HK-2 (cell line): Measurements from ENCODE around the gene SRRM5.
"Not testable (repeated sequence)": the region's sequence is repeated elsewhere in the genome, so short reads cannot be mapped to it uniquely, and the experiment has no call there.

Experiments used
- DNase-seq: peaks from one replicate; pipeline ENCODE4 v3.0.0-alpha.2; 2018; ENCODE audit not compliant: unreplicated experiment

Gene SRRM5, protein sequence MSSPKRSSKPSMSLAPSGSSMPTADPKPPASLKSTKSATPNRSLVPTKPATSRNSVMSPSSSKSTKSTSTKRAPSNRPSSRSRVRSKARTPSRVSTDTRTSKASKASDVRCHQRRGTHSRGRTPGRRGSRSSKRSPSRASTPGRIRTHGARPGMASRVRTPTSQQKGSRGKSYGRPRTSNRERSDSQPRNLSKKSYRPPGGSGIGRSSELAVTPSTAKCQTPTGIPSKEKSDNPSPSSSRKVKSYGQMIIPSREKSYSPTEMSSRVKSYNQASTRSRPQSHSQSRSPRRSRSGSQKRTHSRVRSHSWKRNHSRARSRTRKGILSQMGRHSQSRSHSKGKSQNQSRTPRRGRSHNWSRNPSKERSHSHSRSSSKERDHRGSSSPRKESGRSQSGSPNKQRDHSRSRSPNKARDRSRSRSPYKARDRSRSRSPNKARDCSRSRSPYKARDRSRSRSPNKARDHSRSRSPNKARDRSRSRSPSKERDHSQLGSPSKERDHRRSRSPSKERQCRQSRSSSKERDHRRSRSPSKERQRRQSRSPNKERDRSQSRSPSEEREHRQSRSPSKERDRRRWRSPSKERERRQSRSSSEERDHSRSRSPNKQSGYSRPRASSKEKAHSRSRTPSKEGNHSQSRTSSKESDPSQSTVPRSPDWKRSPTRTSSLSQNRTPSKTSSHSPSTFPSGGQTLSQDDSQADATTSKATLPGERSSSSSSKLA

DNA sequence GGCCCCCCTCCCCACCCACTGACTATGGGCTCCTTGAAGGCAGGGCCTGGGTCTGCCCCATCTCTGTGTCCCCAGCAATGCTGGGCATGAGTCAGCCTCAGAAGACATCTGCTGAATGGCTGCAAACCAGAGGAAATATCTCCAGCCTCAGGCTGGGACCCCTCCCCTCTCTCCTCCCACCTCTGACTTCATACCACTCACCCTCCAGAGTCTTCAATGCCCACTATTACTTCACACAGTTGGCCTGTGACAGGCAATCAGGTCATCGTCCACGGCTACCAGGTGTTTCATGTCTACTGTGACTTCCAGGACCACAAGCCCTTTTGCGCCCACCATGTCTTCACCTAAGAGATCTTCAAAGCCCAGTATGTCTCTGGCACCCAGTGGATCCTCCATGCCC, at the start of gene SRRM5:
Gene SRRM5 (plus strand): TSS at position 301 of the 400 bp plus-strand sequence. CDS start 34 bp downstream, at position 335.
- DNase-seq, result no peak

DNA sequence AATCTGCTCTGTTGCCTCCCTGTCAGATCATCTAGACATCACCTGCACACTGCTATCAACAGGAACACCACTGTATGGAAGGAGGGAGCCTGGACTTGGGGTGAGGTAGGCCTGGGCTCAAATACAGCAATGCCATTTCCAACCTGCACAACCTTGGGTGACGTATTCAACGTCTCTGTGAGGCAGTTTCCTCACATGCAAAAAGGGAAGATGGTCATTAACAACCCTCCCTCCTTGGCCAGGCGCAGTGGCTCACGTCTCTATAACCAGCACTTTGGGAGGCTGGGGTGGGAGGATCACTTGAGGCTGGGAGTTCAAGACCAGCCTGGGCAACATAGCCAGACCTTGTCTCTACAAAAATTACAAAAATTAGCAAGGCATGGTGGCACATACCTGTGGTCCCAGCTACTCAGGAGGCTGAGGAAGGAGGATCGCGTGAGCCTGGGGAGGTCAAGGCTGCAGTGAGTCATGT, 49.6 kb upstream of the SRRM5 start:
- no peak for DNase-seq

DNA sequence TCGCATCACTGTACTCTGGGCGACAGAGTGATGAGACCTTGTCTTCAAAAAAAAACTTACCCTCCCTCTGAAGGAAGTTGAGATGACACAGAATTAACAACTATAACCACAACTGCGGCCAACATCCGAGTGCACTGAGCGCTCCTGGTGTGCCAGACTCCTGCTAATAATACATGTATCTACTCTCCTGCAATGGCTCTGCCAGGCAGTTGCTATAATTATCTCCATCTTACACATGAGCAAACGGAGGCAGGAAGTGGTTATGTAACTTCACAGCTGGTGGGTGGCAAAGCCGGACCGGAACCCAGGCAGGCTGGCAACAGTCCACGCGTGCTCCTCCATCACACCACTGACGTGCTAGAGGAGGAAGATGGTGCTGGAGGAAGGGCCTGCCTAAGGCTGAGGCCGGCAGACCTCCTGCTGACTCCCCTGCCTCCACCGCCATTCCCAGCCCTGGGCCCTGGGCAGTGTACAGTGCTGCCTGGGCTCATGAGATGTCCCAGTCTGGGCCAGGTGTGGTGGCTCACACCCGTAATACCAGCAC, 49.1 kb upstream of the SRRM5 start:
- peak; percentile 88 for DNase-seq

DNA sequence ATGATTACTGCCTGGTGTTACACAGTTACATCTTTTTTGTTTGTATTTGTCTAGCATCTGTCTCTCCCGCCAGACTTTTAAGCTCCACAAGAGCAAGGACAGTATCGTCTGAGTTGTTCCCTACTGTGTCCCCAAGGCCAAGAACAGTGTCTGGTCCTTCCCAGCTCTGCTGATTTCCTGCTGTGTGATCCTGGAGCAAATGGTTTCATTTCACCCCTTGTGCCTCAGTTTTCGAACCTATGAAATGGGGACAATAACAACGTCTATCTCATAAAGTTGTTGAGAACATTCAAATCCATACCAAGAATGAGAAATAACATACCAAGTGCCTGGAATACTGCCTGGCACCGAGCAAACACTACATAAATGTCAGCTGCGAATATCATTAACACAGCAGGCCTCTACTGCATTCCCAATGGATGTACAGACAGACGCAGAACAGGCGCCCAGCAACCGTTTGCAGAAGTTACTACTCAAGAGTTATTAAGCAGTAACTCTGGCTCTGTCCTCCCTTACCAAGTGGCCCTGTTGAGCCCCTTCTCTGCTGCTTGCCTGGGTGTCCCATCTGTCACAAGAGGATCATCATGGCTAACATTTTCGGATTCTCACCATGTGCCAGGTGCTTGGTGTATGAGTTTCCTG, 48.0 kb upstream of the SRRM5 start:
- no peak for DNase-seq

DNA sequence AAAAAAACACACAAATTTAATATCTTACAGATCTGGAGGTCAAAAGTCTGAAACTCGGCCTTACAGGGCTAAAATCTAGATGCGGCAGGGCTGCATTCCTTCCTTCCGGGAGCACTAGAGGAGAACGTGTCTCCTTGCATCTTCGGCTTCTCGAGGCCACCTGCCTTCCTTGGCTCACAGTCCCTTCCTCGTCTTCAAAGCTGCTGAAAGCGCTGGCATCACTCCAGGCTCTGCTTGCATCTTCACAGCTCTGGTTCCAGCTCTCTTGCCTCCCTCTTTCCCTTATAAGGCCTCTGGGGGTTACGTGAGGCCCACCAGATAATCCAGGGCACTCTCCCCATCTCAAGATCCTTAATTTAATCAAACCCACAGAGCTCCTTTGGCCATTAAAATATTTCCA, 47.1 kb upstream of the SRRM5 start:
- no peak for DNase-seq

DNA sequence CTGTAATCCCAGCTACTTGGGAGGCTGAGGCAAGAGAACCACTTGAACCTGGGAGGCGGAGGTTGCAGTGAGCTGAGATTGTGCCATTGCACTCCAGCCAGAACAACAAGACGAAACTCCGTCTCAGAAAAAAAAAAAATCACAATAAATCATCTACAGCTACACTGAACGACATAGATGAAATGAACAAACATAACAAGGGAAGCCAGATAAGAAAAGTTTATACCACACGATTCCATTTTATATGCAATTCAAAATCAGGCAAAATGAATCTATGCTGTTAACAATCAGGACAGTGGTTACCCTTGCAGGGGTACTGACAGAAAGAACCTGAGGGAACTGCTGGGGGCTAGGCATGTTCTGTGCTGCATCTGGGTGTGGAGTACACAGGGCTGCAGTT, 42.2 kb upstream of the SRRM5 start:
- no peak for DNase-seq

DNA sequence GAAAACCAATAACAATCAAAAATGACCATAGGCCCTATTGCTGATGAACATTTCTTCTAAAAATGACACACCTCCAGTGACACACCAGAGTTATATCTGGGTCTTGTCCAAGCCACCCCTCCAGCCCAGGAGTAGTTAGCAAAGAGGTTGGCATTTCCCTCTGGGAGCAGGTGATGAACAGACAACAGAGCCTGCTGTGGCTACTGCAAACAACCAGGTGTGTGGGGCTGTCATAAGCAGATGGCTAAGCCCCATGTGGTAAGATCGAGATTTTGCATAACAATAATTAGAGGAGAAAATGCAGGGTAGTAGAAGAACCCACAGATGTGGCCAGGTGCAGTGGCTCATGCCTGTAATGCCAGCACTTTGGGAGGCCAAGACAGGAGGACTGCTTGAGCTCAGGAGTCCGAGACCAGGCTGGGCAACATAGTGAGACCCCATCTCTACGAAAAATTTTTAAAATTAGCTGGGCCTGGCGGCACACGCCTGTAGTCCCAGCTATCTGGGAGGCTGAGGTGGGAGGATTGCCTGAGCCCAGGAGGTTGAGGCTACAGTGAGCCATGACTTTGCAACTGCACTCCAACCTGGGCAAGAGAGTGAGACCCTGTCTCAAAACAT, 41.6 kb upstream of the SRRM5 start:
- no peak for DNase-seq

DNA sequence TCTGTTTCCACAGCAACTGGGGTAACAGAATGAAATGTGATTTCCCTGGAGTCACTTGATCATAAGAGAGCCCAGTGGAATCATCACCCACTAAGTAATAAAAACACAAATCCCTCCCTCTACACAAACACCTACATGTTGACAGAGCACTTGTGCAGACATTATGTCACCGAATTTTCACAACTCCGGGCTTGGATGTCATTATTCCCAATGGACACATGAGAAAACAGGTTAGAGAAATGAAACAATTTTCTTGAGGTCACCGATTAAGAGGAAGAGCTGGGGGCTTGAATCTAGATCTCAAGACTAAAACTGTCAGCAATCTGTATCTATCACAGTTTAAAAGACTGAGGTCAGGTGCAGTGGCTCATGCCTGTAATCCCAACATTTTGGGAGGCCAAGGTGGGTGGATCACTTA, 39.7 kb upstream of the SRRM5 start:
- no peak for DNase-seq

DNA sequence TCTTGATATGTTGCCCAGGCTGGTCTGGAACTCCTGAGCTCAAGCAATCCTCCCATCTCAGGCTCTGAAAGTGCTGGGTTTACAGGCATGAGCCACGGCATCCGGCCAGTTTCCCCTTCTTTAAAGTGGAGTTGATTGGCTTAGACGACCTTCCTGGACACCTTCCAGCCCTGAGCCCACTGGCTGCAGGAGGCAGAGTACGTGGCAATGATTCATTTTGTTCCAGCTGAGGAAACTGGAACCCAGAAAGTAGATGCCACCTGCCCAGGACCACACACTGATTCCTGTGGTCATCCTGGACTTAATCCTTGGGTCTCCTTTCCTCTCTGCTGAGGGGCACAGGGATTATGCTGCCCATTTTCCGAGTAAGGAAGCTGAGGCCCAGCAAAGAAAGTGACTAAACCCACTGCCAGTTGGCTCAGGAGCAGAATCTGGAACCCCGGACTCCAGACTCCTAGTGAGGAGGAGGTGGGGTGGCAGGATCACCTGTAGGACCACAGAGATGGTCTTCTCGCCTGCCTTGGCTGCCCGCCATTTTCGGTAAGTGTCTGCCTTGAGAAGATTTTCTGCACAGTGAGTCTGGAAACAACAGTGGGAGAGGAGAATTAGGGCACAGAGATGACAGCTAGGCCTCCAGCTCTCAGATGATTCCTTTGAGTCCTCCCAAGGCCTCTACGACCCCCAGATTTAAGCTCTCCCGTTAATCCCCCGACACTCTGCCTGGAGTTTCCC, 37.3 kb upstream of the SRRM5 start:
- peak; percentile 83 for DNase-seq

DNA sequence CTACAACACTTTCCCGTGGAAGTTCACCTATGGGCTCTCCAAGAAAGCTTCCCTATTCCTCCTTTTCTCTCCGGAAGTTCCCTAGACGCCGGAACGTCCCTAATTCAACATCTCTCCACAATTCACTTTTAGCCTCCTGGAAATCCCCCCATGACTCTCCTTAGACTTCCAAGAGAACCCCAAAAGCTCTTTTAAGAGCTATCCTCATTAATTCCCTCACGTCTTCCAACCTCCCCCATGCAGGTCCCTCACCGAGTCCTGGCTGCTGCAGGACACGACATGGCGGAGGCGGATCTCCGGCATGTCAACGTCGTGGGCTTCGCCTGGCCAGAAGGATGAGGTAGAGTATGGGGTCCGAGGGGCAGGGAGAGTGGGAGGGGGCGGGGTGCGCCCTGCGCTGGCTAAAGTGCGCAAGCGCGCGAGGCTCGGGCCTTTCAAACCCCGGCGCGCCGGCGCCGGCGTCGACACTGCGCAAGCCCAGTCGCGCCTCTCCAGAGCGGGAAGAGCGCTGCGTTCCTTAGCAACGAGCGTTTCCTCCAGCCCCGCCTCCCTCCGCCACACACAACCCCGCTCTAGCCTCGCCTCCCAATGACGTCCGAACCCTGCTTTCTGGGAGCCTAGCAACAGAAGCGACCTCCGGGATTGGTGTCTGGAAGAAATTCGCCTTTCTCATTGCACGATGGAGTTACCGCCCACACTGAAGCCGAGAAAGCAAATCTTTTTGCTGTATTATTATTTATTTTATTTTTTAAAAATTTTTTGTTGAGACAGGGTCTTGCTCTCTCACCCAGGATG, 36.5 kb upstream of the SRRM5 start, which contains the start of the genes PINLYP and XRCC1:
Gene PINLYP (plus strand): TSS at position 646 of the 795 bp plus-strand sequence. CDS start 1,391 bp downstream, outside the sequence.
Gene XRCC1 (minus strand): TSS at position 372 of the 795 bp plus-strand sequence. CDS start 69 bp downstream, at position 303.
- peak; percentile 95 for DNase-seq

DNA sequence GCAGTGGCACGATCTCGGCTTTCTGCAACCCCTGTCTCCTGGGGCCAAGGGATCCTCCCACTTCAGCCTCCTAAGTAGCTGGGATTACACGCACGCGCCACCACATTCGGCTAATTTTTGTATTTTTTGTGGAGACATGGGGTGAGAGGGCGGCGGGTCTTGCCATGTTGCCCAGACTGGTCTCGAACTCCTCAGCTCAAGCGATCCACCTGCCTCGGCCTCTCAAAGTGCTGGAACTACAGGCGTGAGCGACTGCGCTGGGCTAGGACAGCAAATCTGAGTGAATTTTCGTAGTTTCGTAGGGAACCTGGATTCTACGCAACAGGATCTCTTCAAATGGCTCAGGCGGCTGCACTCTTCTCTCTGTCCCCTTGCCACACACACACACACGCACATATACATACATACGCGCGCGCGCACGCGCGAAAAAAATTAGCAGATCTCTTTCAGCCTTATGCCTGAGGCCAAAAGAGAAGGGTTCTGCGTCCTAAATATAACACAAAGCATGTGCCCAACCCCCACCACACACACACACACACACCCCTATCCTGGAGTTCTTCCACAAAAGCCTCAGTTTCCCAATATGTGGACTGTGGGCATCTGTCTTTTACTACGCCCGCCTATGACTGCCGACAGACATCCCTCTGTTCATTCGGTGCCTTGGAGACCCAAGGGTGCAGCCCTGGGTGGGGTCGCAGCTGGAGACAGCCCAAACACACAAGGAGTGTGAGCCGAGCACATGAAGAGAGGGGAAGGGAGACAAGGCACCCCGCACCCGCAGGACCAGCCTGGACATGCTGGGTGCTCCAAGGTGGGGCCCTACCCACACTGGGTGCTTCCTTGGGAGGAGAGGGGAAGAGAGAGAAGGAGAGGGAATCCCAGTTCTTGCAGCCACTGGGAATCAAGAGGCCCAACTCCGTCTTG, 35.7 kb upstream of the SRRM5 start:
- DNase-seq, result no peak

DNA sequence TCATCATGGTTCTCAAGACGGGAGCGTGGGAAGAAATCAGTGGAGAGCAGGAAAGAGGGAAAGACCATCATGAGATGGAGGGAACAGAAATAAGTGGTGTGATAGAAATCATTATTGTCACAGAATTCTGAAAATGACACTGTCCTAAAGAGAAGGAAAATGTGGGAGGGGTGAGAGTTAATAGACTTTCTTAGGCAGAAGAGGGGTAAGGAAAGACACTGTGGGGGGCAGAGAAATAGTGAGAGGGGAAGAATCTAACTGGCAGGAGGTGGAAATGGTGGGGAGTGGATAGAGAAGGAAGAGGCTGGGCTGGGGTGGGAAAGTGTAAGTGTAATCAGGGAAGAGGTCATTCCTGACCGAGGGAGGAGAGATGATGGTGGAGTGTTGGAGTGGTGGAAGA, 33.1 kb upstream of the SRRM5 start:
- DNase-seq, result no peak

DNA sequence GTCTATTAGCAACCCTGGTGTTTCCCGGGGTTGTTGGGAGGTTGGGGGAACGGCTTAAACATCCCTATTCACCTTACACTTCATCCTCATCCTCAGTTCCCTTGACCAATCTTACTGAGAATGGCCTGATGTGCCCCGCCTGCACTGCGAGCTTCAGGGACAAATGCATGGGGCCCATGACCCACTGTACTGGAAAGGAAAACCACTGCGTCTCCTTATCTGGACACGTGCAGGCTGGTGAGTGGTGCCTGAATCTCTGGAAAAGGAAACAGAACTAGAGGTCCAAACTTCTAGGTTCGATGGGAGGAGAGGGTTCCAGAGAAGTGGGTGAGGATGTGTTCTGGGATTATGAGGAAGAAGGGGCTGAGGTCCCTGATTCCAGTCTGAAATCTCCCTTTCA, 30.4 kb upstream of the SRRM5 start:
- no peak for DNase-seq

DNA sequence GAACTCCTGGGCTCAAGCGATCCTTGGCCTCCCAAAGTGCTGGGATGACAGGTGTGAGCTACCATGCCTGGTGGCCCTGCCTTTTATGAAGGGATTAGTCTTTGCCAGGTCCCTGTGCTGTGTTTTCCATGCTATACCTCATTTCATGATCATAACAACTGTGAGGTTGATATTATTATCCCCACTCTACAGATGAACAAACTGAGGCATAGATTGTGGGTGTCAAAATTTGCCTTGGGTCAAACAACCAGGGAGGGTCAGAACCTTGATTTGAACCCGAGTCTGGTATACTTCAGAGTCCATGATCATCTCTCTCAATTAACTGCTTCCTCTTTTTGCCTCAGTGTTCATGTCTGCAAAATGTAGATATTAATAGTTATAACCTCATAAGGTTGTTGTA, 29.4 kb upstream of the SRRM5 start:
- no peak for DNase-seq

DNA sequence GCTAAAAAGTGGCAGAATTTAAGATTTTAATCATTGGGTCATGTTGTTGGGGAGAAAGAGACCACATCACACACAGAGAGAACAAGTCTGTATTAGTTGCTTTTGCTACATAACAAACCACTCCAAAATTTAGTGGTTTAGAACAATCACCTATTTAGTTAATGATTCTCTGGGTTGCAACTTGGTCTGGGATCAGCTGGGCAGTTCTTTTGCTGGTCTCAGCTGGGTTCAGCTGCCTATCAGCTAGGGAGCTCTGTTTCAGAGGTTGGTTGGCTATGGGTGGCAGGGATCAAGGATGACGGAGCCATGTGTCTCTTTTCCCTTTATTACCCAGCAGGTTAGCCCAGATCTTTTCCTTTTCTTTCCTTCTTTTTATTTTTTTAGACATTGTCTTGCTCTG, 27.4 kb upstream of the SRRM5 start:
- DNase-seq, result peak; percentile 32

DNA sequence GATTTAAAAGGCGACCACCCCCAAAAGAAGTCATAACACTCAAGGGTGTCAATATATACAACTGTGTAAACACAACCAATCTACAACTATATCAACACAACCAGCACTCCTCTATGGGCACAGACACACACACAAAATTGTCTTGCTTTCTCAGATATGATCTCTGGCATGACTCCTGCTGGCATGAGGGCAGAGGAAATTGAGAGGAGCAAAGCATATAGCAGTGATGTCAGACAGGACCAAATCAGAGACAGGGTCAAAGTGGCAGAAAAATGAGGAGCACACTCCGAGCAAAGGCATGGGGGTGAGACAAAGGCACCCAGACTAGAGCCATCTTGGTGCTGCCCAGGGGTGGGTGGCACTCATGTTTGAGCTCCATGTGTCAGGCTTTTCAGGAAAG, 25.5 kb upstream of the SRRM5 start:
- no peak for DNase-seq

DNA sequence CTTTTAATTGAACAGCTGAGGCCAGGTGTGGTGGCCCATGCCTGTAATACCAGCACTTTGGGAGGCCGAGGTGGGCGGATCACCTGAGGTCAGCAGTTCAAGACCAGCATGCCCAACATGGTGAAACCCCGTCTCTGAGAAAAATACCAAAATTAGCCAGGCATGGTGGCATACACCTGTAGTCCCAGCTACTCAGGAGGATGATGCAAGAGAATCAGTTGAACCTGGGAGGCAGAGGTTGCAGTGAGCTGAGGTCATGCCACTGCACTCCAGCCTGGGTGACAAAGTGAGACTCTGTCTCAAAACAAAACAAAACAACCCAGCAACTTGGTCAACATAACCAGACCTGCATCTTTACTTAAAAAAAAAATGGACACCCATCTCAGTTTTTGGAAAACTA, 24.9 kb upstream of the SRRM5 start:
- DNase-seq, result not testable (repeated sequence)

DNA sequence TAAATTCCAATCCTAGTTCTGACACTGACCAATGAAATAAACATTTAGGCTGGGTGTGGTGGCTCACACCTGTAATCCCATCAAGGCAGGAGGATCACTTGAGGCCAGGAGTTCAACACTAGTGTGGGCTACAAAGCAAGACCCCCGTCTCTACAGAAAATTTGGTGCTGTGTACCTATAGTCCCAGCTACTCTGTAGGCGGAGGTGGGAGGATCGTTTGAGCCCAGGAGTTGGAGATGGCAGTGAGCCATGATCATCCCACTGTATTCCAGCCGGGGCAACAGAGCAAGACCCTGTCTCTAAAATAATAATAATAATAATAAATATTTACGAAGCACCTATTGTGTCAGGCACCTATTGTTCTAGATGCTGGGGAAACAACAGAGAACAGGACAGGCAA, 22.6 kb upstream of the SRRM5 start:
- no peak for DNase-seq

DNA sequence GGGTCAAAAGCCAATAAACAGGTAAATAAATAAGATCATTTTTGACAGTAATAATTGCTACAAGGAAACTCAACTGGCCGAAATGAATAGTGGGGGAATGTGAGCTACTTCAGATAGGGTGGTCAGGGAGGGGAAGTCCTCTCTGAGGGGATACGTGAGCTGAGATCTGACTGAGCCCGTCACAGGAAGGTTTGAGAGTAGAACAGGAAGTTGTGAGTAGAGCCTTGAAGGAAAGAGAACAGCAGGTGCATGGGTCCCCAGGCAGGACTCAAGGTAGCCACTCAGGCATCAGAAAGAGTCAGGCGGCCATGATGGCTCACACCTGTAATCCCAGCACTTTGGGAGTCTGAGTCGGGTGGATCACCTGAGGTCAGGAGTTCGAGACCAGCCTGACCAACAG, 22.2 kb upstream of the SRRM5 start:
- no peak for DNase-seq
